ENCODE results near the gene ZNF358.

ZNF358 gene

DNA sequence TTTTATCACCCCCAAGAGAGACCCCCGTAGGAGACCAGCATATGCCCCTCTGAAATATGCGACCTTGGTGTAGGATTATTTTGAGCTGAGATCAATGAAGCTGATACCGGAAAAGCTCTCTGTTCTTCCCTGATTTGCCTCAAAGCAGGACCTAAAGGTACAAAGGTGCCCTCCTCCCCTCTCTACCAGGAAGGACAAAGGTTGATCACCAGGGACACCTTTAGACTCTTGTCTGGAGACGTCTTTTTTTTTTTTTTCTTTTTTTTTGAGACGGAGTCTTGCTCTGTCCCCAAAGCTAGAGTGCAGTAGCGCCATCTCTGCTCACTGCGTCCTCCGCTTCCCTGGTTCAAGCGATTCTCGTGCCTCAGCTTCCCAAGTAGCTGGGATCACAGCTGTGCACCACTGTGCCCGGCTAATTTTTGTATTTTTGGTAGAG lies 26.3 kb upstream of the ZNF358 start:
- DNase-seq, result no peak

DNA sequence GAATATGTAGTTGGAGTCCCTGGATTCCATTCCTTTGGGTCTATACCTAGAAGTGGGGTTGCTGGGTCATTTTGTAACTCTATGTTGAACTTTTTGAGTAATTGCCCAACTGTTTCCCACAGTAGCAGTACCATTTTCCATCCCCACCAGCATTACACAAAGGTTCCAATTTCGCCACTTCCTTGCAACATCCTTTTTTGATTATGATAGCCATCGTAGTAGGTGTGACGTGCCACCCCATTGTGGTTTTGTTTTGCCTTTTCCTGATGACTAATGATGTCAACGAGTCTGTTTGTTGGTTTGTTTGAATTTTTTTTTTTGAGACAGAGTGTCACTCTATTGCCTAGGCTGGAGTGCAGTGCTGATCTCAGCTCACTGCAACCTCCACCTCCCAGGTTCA lies 23.8 kb upstream of the ZNF358 start:
- no peak for DNase-seq

DNA sequence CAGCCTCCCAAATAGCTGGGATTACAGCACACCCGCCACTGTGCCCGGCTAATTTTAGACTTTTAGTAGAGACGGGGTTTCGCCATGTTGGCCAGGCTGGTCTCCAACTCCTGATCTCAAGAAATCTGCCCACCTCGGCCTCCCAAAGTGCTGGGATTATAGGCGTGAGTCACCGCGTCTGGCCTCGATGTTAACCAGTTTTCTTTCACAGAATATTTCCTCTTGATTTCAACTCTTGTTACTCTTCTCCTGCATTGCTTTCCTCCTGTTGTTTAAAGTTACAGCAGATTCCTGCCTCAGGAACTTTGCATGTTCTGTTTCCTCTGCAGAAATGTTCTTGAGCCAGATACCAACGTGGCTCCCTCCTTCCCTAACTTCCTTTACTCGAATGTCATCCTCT lies 23.3 kb upstream of the ZNF358 start:
- DNase-seq, result no peak

DNA sequence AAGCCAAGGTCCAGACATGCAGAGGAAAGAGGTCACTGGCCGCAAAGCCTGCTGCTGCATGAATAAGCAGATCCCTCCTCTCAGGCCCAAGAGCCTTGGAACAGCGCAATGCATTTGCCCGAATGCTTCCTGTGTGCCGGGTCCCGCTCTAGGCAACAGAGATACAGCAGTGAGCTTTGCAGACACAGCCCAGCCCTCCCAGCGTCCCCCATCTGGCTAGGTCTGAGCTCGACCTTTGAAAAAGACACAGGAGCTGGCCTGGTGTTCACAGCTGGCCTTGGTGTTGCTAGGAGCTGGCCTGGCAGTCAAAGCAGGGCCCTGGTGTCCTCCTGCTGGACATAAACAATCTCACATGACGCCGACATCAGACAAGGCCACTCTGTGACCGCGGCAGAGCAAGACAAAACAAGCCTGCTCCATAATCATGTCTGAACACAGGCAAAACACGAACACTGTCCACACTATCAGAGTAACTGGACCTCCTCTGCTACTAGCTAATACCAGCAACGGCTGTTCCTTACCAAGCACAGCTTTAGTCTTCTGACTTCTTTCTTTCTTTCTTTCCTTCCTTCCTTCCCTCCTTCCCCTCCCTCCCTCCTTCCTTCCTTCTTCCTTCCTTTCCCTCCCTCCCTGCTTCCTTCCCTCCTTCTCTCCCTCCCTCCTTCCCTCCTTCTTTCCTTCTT lies 21.3 kb upstream of the ZNF358 start:
- DNase-seq, result no peak

DNA sequence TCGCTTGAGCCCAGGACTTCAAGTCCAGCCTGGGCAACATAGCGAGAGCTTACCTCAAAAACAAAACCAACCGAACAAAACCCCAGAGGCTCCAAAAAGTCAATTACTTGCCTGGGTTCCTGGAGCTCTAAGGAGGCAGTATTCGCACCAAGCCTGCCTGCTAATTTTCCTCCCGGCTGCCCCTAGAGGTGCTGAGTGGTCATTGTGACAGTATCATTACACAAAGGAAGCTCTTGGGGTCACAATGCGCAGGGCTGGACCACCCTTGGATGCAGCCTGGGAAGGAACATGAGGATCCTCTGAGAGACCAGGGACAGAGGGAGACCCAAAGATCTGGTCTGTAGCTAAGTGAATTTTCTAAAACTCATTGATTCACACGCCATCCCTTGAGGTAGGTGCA lies 18.6 kb upstream of the ZNF358 start:
- no peak for DNase-seq

DNA sequence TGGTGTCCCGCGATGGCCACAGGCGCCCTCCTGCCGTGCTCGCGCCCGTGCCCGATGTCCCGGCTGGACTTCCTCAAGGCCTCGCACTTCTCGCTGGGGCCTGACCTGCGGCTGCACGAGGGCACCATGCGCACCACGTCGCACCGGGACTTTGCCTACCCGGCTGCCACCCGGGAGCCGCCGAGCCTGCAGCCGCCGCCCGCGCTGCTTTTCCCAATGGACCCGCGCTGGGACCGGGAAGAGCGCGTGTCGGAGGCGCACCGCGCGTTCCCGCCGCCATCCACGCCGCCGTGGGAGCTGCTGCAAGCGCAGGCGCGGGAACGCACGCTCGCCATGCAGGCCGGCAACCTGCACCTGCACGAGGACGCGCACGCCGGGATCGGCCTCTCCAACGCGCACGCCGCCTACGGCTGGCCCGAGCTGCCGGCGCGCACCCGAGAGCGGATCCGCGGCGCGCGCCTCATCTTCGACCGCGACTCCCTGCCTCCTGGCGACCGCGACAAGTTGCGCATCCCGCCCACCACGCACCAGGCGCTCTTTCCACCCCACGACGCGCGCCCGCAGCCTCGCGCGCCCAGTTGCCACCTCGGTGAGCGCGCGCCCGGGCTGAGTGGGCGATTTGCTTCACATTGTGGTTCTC lies 15.0 kb upstream of the ZNF358 start:
- peak; percentile 84 for DNase-seq

DNA sequence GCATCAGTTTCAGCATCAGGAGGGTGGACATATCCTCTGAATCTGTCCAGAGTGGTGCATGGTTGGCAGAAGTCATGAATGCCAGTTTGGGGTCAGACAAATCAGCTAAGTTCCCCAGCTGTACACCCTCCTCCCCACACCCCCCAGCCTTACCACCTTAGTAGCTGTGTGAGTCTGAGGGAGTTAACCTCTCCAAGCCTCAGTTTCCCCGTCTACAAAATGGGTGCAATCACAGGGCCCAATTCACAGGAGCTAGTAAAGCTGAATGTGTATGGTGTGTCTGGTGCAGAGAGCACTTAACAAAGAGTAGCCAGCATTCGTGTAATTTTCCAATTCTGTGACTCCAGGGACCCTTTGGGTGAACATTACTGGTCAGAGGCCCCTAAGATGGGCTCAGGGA lies 13.4 kb upstream of the ZNF358 start:
- no peak for DNase-seq

DNA sequence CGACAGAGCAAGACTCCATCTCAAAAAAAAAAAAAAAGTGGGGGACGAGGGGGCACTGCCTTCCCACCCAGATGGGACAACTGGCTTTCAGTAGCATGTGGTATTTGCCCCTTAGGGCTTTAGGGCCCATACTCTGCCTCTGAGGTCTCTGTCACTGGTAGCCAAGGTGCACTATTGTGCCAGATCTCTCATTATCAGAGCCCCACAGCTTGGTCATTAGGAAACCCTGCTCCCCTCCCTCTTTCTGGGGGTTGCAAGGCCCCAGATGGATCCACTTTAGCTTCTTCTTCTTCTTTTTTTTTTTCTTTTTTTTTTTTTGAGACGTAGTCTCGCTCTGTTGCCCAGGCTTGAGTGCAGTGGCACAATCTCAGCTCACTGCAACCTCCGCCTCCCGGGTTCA lies 11.2 kb upstream of the ZNF358 start:
- DNase-seq, result no peak

DNA sequence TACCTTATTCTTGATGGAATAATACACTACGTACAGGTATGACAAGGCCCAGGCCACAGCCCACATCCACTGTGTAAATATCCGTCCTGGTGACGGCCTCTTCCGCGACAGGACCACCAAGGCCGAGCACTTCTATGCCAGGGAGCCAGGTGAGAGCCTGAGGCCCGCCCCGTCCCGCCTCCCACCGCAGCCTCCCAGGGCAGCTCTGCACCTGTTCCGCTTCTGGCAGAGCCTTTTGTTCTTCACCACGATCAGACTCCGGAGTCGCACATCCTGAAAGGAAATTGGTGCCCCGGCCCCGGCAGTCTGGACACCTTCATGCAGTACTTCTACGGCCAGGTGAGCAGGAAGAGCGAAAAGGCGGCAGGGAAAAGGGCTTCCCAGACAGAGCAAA lies 10.6 kb upstream of the ZNF358 start:
- DNase-seq, result peak; percentile 65

DNA sequence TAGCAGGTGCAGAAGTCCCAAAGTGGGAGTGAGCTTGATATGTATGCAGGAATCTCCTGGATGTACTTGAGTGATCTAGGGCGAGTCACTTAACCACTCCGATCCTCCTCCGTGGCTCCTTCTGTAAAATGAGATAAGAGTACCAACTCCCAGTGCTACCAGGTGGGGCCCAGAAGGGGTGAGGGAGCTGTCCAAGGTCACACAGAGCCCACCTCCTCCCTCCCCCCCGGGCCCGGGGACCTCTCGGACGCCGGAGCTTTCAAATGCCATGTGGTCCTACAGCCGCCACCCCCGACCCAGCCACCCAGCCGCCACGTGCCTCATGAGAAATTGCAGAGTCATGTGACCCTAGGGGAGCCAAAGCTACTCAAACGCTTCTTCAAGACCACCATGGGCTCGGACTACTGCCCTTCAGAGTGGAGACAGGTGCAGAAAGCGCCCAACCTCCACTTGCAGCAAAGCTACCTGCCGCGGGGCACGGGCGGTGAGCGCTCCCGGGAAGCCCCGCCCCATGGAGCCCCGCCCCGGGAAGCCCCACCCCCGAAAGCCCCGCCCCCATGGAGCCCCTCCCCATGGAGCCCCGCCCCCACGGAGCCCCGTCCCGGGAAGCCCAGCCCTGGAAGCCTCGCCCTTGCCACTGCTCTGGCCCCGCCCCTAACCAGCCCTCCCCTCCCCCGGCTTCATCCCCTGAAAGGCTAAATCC lies 10.1 kb upstream of the ZNF358 start:
- DNase-seq, result peak; percentile 65

DNA sequence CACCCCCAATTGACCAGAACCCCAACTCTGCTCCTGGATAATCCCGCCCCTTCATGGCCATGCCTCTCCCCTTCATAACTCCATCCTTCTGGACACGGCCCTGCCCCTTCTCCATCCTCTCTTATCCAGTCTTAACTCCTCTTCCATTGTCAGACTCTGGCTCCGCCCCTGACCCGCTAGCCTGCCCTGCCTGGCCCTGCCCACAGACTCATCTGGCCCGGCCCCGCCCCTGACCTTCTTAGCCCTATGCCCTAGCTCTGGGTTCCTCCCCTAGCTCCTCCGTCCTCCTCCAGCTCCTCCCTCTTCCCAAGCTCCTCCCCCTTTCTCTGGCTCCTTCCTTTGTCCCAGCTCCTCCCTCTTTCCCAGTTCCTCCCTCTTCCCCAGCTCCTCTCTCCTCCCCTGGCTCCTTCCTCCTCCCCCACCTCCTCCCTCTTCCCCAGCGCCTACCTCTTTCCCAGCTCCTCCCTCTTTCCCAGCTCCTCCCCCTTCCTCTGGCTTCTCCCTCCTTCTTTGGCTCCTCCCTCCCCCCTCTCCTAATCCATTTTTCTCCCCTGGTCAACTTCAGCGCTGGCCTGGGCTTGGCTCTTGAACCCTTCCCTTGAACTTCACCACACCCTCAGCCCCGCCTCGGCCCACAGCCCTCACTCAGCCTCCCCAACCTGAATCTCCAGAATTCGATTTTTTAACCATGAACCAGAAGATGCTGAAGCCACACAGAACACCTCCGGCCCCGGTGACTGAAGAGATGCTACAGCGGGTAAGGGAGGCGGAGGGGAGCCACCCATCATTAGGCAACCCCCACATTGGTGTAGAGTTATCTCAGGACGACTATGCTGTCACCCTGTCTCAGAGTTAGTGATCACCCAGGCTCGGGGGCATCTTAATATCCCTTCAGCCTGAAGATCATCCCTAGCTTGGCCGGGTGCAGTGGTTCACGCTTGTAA lies 9.2 kb upstream of the ZNF358 start:
- DNase-seq, result peak; percentile 89

DNA sequence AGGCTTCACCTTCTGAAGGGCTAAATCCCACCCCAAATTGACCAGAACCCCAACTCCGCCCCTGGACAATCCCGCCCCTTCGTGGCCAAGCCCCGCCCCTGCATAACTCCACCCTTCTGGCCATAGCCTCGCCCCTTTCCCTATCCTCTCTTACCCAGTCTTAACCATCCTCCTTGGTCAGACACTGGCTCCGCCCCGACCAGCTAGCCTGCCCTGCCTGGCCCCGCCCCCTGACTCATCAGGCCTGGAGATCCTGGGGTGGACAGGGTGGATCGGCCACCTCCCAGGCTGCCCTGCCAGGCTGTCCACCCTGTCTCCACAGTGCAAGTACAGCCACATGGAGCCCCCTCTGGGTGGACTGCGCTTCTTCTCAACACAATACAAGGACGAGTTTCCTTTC lies 8.0 kb upstream of the ZNF358 start:
- no peak for DNase-seq

DNA sequence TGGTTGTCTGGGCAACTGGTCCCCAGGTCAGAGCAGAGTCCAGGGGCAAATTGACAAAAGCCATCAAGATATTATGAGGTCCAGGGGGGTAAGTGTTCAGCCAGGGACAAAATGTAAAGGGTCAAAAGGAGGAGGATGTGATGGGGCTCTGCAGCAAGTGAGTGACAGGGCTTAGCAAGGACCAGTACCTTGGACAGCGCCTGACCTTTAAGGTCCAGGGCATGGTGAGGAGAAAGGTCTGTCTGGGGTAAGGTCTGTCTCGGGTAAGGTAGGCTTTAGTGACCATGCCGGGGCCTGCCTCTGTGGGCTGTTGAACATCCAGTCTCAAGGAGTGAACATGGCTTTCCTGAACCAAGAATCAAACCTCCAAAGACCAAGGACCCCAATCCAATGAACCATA lies 6.3 kb upstream of the ZNF358 start:
- DNase-seq, result no peak

DNA sequence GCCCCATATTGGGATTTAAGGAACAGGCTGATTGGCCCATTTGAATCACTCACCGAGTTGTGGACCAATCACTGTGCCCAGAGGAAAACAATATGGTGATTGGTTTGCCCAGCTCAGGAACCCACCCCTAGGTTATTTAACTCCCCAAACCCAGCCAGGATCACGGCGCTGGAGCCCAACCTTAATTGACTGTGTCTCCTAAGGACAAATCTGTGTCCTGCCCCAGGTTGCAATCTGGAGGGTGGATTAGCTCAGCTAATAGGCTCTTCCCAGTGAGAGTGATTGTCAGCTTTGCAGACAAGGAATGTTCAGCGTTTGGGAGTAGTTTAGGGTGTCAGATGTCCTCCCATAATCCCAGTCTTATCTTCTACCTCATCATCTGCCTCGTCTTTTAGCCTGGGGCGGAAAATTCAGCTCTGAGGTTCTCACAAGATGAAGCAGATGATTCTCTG lies 3.5 kb upstream of the ZNF358 start:
- DNase-seq, result peak; percentile 22

DNA sequence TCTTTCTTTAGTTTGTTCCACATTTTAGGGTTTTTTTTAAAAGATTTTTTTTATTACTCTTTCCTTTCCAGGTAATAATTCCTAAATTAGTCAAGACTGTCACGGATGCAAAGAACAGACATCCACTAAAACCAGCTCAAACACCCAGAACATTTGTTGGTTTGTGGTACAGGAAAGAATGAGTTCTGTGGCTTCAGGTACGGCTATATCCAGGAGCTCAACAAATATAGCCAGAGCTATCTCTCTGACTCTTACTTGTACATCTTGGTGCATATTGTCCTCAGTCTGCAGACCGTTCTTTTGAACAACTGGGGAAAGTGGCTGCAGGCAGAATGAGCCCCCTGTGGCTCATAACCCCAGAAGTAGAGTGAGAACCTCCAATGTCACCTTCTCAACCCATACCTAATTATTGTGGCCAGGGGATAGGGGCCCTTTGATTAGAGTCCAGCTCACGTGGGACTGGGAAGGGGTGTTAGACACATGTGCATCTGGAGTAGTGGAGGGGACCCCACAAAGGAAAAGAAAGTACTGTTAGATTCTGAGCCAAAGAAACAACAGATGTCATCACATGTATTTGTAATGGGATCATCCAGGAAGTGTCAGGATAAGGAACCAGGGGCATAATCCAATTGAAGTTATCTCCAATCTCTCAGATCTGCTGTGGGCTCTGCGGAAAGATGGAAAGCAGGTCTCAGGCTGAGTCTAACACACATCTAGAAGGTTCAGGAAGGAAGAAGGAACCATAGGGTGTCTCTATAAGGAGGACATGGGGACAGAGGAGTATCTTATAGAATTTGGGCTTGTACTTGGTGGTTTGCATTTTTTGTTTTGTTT lies 1.9 kb upstream of the ZNF358 start:
- no peak for DNase-seq

DNA sequence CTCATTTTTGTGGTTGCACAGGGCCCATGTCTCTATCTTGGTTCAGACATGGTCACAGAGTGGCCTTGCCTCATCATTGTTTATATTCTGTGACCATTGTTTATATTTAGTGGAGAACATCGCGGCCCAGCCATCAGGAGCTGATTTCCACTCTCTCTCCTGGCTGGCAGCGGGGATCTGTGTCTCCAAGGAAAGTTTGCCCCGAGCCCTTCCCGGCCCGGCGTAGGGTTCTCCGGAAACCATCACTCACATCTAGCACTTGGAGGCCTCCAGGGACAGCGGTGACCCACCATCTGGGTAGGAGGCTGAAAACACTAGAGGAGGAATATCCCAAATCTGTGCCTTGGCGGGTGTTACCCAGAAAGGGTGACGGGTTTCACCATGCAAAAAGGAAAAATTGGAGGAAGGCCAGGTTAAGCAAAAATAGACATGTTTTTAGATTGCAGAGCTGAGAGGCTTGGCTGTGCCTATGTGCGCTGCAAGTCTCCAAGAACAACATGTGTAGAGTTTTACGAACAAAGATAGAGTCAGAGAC lies 726 bp upstream of the ZNF358 start:
- DNase-seq, result peak; percentile 32

DNA sequence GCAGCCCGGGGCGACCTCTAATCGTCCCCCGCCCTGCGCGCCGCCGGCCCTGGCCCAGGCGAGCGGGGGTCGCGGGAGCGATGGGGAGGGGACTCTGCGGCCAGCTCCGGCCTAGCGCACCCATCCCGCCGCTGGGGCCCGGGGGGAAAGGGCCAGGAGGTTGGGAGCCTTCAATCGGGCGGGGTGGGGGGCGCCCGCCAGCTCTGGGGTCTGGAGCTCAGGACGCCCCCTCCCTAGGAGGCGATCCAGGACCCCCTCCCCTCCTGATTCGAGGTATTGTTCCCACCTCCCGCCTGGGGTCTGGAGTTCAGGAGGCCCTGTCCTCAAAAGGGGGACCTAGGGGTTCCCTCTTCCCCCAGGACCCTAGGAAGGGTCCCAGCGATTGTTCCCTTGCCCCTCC lies 430 bp downstream of the ZNF358 start:
- no peak for DNase-seq

DNA sequence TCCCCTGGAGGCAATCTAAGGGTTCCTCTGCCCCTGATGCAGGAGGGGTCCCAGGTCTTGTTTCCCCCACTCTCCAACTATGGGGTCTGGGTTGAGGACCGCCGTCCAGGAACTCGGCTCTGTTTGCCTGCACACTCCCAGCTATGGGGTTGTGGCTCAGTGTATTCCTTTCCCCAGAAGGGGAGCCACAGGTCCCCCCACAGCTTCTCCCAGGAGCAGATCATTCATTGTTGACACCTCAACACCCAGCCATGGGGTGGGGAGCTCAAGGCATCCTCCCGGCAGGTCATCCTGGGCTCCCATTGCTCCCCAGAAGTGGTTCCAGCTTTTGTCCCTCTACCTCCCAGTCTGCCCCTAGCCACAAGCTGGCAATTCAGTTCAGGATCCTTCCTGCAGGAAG lies 975 bp downstream of the ZNF358 start:
- DNase-seq, result no peak

DNA sequence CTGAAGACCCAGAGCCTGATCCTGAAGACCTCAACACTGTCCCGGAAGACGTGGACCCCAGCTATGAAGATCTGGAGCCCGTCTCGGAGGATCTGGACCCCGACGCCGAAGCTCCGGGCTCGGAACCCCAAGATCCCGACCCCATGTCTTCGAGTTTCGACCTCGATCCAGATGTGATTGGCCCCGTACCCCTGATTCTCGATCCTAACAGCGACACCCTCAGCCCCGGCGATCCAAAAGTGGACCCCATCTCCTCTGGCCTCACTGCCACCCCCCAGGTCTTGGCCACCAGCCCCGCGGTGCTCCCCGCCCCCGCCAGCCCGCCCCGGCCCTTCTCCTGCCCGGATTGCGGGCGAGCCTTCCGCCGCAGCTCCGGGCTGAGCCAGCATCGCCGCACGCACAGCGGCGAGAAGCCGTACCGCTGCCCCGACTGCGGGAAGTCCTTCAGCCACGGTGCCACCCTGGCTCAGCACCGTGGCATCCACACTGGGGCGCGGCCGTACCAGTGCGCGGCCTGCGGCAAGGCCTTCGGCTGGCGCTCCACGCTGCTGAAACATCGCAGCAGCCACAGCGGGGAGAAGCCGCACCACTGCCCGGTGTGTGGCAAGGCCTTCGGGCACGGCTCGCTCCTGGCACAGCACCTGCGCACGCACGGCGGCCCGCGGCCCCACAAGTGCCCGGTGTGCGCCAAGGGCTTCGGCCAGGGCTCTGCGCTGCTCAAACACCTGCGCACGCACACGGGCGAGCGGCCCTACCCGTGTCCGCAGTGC lies 3.6 kb downstream of the ZNF358 start:
- no peak for DNase-seq

DNA sequence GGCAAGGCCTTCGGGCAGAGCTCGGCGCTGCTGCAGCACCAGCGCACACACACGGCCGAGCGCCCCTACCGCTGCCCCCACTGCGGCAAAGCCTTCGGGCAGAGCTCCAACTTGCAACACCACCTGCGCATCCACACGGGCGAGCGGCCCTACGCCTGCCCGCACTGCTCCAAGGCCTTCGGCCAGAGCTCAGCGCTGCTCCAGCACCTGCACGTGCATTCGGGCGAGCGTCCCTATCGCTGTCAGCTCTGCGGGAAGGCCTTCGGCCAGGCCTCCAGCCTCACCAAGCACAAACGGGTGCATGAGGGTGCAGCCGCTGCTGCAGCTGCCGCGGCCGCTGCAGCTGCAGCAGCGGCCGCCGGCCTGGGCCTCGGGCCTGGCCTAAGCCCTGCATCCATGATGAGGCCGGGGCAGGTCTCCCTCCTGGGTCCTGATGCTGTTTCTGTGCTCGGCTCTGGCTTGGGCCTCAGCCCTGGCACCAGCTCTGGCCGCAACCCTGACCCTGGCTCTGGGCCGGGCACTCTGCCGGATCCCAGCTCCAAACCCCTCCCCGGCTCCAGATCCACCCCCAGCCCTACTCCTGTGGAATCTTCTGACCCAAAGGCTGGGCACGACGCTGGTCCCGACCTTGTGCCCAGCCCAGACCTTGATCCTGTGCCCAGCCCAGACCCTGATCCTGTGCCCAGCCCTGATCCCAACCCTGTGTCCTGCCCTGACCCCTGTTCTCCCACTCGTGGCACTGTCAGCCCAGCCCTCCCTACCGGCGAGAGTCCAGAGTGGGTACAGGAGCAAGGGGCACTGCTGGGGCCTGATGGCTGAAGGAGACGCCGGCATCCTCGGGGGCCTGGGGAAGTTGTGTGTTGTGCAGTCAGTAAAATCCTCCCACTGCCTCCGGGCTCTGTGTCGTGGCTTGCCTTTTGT lies 4.5 kb downstream of the ZNF358 start:
- DNase-seq, result no peak

Measured in NCI-H2171 treated with DMSO at 0.1 percent for 48 hours (cell line).